ENCODE data around the gene BRD4.

GRCh38 chr19:15259907-15260306, 72.4 kb downstream of the BRD4 start:
- TF ChIP-seq CTCF (IDR thresholded peaks at IDR 0.05) (no peak), EP300 (IDR thresholded peaks at IDR 0.05) (no peak), POLR2A (IDR thresholded peaks at IDR 0.05; ENCODE audit: low read depth) (no peak), POLR2AphosphoS5 (IDR thresholded peaks at IDR 0.05) (no peak)

Data from esophagus muscularis mucosa (tissue), 4 donors.